Lower leg skin (tissue), 4 donors: ENCODE data around the gene RAPGEF4. TPM values are rescaled to one million over a fixed set of nuclear protein-coding genes. Genes with fewer than 3 reads are reported as not detected.

Experiments used
- DNase-seq, 2 donors: peaks; one replicate each; pipeline ENCODE4 v3.0.0-alpha.2; 2019; ENCODE audit warnings: low spot score in 2 of 2
- H3K4me3 ChIP-seq: fragments of 200-600 bp; sonication (generic); 2 replicates; pipeline ENCODE4 v1.5.1; 2017; ENCODE audit warnings: mild to moderate bottlenecking, low read depth; ENCODE audit not compliant: poor library complexity, severe bottlenecking
- CTCF ChIP-seq, 3 donors: fragments of 450-650 bp; IDR thresholded peaks; one replicate each; pipeline ENCODE4 v1.5.1; 2016; ENCODE audit warnings: antibody characterized with exemption in 3 of 3, mild to moderate bottlenecking in 3 of 3, moderate library complexity in 2 of 3
- POLR2A ChIP-seq, 2 donors: fragments of 450-650 bp; IDR thresholded peaks; one replicate each; pipeline ENCODE4 v1.6.1; 2016 to 2017; ENCODE audit warnings: antibody characterized with exemption in 2 of 2, mild to moderate bottlenecking in 1 of 2, moderate library complexity in 1 of 2
- WGBS, 2 donors: methylation state at CpG; one replicate each; pipeline ENCODE4 v1.1.5; 2018; 5-methylcytosine and 5-hydroxymethylcytosine counted together
- intact Hi-C: fragments of 100-400 bp; cut with DNase I; formaldehyde crosslinking; loops from one replicate; pipeline ENCODE4 v1.15.0; 2023; ENCODE audit warnings: low total_unique reads
- total RNA-seq, 4 donors: library from RNA; depleted of rRNA; stranded (reverse); fragments of >200 nt; gene quantifications; one replicate each; pipeline ENCODE4 v1.1.0, GENCODE V29; 2016

The RAPGEF4 gene
- total RNA-seq, 4 donors from 2014 or later, result 15.5 to 25.8 (median 25.0) TPM

- no peak for TF ChIP-seq POLR2A (IDR thresholded peaks at IDR 0.05)
- no peak for TF ChIP-seq CTCF (IDR thresholded peaks at IDR 0.05)
- DNase-seq, result no peak
- no peak overlapping the region for H3K4me3 ChIP-seq
- intact Hi-C loops, result no loop called here
- WGBS, 2 donors, result 86 to 92% methylated on average over 3 of the region's 3 CpGs
Measured at GRCh38 chr2:172777431-172777830, 41.8 kb downstream of the RAPGEF4 start.

GRCh38 chr2:172782506-172783164 lies 47.0 kb downstream of the RAPGEF4 start:
- TF ChIP-seq CTCF (IDR thresholded peaks at IDR 0.05) (no peak), POLR2A (IDR thresholded peaks at IDR 0.05) (no peak)
- intact Hi-C loops, result no loop called here
- 63 to 66% methylated on average over 6 of the region's 6 CpGs for WGBS, 2 donors
- no peak for DNase-seq
- H3K4me3 ChIP-seq, result no peak overlapping the region

- no peak overlapping the region for H3K4me3 ChIP-seq
- 42 to 43% methylated on average over 9 of the region's 9 CpGs for WGBS, 2 donors
- no peak for DNase-seq
- intact Hi-C loops, result no loop called here
- TF ChIP-seq POLR2A (IDR thresholded peaks at IDR 0.05), result no peak
Measured at GRCh38 chr2:172783165-172783898, 47.7 kb downstream of the RAPGEF4 start.

- no peak for DNase-seq
- no peak overlapping the region for H3K4me3 ChIP-seq
- intact Hi-C loops, result loop anchor here (5.0 kb wide), 1 partner anchor 1503 kb away; no protein-coding TSS in a partner anchor
- TF ChIP-seq POLR2A (IDR thresholded peaks at IDR 0.05), result no peak
- no peak for TF ChIP-seq CTCF (IDR thresholded peaks at IDR 0.05)
Measured at GRCh38 chr2:172788871-172789270, 53.2 kb downstream of the RAPGEF4 start.

- TF ChIP-seq CTCF (IDR thresholded peaks at IDR 0.05) (no peak), POLR2A (IDR thresholded peaks at IDR 0.05) (no peak)
- no peak for DNase-seq
- intact Hi-C loops, result no loop called here
- 35 to 46% methylated on average over 4 of the region's 4 CpGs for WGBS, 2 donors
- no peak overlapping the region for H3K4me3 ChIP-seq
Measured at GRCh38 chr2:172790404-172790803, 54.8 kb downstream of the RAPGEF4 start.

- TF ChIP-seq CTCF (IDR thresholded peaks at IDR 0.05) (no peak), POLR2A (IDR thresholded peaks at IDR 0.05) (no peak)
- intact Hi-C loops, result no loop called here
- no peak overlapping the region for H3K4me3 ChIP-seq
- WGBS, 2 donors, result 88 to 90% methylated on average over 4 of the region's 4 CpGs
- no peak for DNase-seq
Measured at GRCh38 chr2:172791953-172792352, 56.3 kb downstream of the RAPGEF4 start.
